ENCODE results near the gene PTPN20.
"Not testable (repeated sequence)": the region's sequence is repeated elsewhere in the genome, so short reads cannot be mapped to it uniquely, and the experiment has no call there.

DNA sequence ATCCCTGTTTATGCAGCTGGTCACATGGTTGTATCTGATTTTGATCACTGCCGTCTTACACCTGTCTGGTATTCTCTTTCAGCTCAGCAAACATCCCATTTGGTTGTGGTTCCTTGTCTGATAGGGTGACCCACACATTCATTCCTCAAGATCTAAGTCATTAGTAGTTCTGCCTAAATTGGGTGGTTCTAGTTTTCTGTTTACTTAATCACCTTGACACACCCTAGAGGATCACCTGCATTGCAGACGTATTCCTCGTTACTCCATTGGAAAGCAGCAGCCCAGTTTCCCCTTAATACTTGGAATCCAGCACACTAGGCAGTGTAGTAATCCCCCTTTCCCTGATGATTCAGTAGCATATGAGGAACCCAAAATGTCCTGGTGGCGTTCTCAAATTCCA, 41.3 kb downstream of the PTPN20 start:
- TF ChIP-seq POLR2AphosphoS5, POLR2A (IDR thresholded peaks at IDR 0.05): not testable (repeated sequence)
- TF ChIP-seq, protein P1, sequence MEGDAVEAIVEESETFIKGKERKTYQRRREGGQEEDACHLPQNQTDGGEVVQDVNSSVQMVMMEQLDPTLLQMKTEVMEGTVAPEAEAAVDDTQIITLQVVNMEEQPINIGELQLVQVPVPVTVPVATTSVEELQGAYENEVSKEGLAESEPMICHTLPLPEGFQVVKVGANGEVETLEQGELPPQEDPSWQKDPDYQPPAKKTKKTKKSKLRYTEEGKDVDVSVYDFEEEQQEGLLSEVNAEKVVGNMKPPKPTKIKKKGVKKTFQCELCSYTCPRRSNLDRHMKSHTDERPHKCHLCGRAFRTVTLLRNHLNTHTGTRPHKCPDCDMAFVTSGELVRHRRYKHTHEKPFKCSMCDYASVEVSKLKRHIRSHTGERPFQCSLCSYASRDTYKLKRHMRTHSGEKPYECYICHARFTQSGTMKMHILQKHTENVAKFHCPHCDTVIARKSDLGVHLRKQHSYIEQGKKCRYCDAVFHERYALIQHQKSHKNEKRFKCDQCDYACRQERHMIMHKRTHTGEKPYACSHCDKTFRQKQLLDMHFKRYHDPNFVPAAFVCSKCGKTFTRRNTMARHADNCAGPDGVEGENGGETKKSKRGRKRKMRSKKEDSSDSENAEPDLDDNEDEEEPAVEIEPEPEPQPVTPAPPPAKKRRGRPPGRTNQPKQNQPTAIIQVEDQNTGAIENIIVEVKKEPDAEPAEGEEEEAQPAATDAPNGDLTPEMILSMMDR (IDR thresholded peaks at IDR 0.05): not testable (repeated sequence)
